OCI-M2 (cell line): ENCODE data around the gene DNAAF3.

Source experiments
- DNase-seq: peaks from one replicate; lab custom pipeline; 2025; ENCODE audit not compliant: unreplicated experiment; lab: John Stamatoyannopoulos, UW

Gene DNAAF3

DNA sequence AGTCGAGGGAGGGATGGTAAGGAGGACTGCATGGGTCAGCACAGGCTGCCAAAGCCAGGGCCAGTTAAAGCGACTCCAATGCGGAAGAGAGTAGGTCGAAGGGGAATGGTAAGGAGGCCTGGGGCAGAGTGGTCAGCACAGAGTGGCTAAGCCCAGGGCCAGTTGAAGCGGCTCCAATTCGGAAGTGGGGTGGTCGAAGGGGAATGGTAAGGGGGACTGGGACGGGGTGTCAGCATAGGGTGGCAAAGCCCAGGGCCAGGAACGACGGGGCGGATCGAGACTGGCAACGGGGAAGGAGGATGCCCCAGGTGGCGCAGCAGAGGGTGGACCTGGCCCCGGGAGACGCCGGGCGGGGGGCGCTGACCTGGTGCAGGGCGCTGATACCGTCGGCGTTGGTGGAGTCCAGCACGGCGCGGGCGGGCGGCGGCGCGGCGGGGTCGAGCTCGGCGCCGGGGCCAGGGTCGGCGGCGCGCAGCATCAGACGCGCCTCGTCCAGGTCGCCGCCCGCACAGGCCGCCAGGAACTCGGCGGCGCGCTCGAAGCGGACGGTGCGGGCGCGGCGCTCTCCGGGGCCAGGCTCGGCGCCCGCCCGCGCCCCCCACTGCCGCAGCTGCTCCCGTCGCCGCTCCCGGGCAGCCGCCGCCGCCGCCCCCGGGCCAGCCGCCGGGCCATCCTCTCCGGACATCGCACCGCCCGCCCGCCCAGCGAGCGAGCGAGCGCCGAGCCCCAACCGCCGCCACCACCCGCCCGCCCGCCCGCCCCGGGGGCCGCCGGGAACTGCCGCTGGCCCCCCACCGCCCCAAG lies 49.4 kb downstream of the DNAAF3 start, which contains the start of gene PPP1R12C:
Gene PPP1R12C, minus strand, starts transcription at position 779 of the 804 bp plus-strand sequence. Its CDS starts 94 bp downstream, at position 685.
- DNase-seq = no peak

DNA sequence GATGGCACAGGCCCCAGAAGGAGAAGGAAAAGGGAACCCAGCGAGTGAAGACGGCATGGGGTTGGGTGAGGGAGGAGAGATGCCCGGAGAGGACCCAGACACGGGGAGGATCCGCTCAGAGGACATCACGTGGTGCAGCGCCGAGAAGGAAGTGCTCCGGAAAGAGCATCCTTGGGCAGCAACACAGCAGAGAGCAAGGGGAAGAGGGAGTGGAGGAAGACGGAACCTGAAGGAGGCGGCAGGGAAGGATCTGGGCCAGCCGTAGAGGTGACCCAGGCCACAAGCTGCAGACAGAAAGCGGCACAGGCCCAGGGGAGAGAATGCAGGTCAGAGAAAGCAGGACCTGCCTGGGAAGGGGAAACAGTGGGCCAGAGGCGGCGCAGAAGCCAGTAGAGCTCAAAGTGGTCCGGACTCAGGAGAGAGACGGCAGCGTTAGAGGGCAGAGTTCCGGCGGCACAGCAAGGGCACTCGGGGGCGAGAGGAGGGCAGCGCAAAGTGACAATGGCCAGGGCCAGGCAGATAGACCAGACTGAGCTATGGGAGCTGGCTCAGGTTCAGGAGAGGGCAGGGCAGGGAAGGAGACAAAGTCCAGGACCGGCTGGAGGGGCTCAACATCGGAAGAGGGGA lies 50.1 kb downstream of the DNAAF3 start:
- no peak for DNase-seq

DNA sequence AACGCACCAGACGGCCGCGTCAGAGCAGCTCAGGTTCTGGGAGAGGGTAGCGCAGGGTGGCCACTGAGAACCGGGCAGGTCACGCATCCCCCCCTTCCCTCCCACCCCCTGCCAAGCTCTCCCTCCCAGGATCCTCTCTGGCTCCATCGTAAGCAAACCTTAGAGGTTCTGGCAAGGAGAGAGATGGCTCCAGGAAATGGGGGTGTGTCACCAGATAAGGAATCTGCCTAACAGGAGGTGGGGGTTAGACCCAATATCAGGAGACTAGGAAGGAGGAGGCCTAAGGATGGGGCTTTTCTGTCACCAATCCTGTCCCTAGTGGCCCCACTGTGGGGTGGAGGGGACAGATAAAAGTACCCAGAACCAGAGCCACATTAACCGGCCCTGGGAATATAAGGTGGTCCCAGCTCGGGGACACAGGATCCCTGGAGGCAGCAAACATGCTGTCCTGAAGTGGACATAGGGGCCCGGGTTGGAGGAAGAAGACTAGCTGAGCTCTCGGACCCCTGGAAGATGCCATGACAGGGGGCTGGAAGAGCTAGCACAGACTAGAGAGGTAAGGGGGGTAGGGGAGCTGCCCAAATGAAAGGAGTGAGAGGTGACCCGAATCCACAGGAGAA lies 50.9 kb downstream of the DNAAF3 start:
- no peak for DNase-seq

DNA sequence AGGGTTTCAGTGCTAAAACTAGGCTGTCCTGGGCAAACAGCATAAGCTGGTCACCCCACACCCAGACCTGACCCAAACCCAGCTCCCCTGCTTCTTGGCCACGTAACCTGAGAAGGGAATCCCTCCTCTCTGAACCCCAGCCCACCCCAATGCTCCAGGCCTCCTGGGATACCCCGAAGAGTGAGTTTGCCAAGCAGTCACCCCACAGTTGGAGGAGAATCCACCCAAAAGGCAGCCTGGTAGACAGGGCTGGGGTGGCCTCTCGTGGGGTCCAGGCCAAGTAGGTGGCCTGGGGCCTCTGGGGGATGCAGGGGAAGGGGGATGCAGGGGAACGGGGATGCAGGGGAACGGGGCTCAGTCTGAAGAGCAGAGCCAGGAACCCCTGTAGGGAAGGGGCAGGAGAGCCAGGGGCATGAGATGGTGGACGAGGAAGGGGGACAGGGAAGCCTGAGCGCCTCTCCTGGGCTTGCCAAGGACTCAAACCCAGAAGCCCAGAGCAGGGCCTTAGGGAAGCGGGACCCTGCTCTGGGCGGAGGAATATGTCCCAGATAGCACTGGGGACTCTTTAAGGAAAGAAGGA lies 51.8 kb downstream of the DNAAF3 start:
- DNase-seq = no peak

DNA sequence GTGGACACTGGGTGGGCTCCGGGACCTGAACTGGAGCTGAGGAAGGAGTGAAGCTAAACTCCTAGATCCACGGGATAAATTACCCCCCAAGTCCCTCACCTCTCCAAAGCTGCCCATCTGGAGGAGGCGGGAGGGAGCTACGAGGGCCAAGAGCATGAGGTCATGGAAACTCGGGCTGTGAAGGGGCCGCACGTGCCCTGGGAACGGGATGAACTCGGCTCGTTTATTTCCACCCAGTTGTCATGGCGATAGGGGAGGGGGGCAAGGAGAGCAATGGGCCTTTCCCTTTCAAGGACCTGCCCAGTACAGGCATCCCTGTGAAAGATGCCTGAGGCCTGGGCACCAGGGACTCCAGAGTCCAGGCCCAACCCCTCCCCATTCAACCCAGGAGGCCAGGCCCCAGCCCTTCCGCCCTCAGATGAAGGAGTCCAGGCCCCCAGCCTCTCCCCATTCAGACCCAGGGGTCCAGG lies 52.8 kb downstream of the DNAAF3 start:
- no peak for DNase-seq

DNA sequence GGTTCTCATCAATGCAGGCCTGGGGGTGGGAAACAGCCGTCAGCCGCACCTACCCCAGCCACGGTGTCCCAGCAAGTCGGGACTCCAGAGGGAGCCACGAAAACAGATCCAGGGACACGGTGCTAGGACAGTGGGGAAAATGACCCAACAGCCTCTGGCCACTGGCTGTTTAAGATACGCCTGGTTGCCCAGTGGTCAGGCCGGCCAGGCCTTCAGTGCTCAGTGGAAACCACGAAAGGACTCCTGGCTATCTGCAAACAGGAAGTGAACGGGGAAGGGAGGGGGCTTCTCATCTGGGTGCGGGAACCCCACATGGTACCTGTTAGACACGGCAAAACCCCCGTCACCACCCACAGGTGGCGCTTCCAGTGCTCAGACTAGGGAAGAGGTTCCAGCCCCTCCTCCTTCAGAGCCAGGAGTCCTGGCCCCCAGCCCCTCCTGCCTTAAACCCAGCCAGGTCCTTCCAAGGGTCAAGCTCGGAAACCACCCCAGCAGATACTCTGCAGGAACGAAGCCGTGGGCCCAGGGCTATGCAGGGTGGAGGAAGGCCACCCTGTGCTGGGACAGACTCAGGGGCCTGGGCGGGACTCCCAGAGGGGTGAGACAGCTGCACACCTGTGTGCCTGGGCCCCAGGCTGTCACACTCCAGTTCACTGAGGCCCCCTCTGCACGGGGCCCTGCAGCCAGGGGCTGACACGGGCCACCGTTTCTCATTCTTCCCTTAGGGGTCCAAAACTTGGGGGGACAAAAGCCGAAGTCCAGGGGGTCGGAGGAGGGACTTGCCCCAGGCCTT lies 53.4 kb downstream of the DNAAF3 start:
- no peak for DNase-seq

DNA sequence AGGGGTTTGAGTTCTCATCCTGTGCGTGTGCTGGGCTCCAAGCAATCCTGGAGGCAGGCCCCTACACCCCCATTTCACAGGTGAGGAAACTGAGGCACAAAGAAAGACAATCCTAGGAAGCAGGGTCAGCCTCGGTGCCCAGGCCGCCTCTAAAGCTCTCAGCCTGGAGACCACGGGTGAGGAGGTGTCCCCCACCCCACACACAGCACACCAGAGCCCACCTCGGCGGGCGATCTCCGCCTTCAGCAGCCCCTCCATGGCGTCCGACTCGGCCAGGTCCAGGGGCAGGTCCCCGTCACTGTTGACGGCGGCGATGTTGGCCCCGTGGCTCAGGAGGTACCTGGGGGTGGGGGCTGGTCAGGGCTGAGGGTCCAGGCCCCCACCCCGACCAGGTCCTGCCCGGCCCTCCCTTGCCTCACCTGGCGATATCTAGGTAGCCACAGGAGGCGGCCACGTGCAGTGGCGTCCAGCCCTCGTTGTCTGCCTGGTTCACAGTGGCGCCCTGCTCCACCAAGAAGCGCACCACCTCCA lies 54.1 kb downstream of the DNAAF3 start:
- DNase-seq = no peak

DNA sequence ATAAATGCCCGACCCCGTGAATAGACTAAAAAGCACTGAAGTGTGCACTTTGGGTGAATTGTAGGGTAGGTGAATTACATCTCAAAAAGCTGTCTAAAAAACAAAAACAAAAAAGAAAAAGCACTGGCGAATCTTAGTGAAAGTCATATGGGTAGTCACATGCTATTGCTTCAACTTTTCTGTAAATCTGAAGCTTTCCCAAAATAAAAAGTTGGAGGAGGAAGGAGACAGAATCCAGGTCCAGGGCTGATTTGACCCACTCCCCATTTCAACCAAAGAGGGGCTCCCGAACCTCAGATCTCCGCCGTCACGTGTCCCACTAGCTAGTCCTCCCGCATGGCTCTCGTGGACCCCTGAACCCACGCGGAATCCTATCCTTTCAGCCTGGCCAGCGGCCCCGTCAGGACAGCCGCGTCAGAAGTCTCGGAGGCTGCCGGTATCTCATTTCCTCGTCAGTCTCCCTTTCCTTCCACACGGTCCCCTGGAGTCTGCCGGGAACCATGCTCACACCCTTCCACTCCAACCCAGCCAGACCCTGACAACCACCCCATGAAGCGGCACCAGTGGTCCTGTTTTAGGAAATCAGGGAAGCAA lies 55.1 kb downstream of the DNAAF3 start:
- DNase-seq = no peak

DNA sequence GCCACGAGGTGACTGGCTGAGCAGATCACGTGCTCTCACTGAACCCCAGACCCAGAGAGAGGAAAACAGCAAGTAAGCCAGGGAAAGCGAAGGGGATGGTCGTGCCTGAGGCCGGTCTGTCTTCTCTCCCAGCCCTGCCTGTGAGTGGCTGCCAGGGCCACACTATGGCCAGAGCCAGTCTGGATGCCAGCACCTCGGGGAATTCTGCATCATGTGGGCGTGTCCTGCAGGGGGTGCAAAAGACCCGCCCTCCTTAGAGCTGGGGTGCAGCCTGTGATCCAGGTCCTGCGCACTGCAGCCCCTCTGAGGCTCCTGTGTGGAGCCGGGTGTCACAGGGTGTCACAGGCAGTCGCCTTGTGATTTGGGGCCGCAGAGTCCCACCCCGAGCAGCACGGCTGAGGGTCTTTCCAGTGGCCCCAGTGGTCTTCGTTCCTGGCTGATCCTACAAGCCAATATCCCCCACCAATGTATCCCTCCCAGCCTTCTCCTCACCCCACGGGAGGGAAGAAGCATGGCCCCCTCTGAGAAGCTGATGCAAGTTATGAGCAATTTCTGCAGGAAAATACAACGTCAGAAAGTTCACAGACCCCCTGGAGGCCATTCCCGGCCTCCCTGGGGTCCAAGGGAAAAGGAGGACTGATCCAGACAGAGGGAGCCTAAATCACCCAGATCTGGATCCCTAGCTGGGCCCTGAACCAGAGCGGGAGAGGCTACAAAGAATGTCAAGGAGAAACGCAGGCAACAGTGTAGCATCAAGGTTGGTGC lies 56.7 kb downstream of the DNAAF3 start:
- DNase-seq = no peak
